Osteocyte (in vitro differentiated cells): ENCODE measurements around the gene ZFP36L2. TPM values are rescaled to one million over a fixed set of nuclear protein-coding genes. Genes with fewer than 3 reads are reported as not detected.

ENCODE experiments used
- DNase-seq: peaks from one replicate; pipeline ENCODE4 v3.0.0; 2021; ENCODE audit warnings: mixed read lengths; ENCODE audit not compliant: unreplicated experiment; ENCODE audit errors: extremely low spot score
- H3K27ac Mint-ChIP-seq: one replicate; pipeline ENCODE4 v1.8.0; 2021; ENCODE audit warnings: mild to moderate bottlenecking, mixed read lengths; ENCODE audit not compliant: unreplicated experiment
- H3K27me3 Mint-ChIP-seq: one replicate; pipeline ENCODE4 v1.8.0; 2021; ENCODE audit warnings: mixed read lengths; ENCODE audit not compliant: unreplicated experiment
- H3K36me3 Mint-ChIP-seq: one replicate; pipeline ENCODE4 v1.8.0; 2021; ENCODE audit warnings: mixed read lengths; ENCODE audit not compliant: unreplicated experiment
- H3K4me1 Mint-ChIP-seq: one replicate; pipeline ENCODE4 v1.8.0; 2021; ENCODE audit warnings: mixed read lengths; ENCODE audit not compliant: unreplicated experiment
- H3K4me3 Mint-ChIP-seq: one replicate; pipeline ENCODE4 v1.8.0; 2021; ENCODE audit warnings: mild to moderate bottlenecking, moderate library complexity, mixed read lengths; ENCODE audit not compliant: unreplicated experiment
- H3K9me3 Mint-ChIP-seq: one replicate; pipeline ENCODE4 v1.8.0; 2021; ENCODE audit warnings: mixed read lengths; ENCODE audit not compliant: unreplicated experiment
- total RNA-seq: library from RNA; stranded (reverse); gene quantifications from 2 replicates; pipeline ENCODE4 v1.2.1, GENCODE V29; 2021
- TF ChIP-seq, protein P1 (sequence below): fragments of 200-600 bp; sonication (generic); IDR thresholded peaks from 2 replicates; pipeline ENCODE4 v1.5.0; 2021; ENCODE audit warnings: antibody characterized with exemption, mild to moderate bottlenecking, moderate library complexity

Gene ZFP36L2
- total RNA-seq, 1 donor from 2014 or later = 88.0 TPM

DNA sequence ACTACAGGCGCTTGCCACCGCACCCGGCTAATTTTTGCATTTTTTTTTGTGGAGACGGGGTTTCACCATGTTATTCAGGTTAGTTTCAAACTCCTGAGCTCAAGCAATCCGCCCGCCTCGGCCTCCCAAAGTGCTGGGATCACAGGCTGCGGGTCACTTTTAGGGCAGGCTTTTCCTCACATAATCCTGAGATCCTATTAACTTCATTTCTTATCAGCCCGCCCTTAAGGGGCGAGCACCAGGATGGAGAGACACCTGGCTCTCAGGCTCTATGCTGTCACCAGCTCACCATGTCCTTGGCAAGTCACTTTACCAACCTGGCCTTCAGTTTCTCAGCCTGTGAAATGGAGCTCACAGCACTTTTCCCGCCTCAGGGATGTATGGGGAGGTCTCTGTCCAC lies 23.0 kb downstream of the ZFP36L2 start:
- Mint-ChIP-seq H3K27me3 (no peaks in the 10 kb centered on the region), H3K36me3 (no peaks in the 10 kb centered on the region), H3K27ac (no peak overlapping the region), H3K4me3 (no peak overlapping the region), H3K9me3 (no peaks in the 10 kb centered on the region), H3K4me1 (peaks cover 2% of the 10 kb centered on the region)
- no peak for DNase-seq
- TF ChIP-seq, protein P1, sequence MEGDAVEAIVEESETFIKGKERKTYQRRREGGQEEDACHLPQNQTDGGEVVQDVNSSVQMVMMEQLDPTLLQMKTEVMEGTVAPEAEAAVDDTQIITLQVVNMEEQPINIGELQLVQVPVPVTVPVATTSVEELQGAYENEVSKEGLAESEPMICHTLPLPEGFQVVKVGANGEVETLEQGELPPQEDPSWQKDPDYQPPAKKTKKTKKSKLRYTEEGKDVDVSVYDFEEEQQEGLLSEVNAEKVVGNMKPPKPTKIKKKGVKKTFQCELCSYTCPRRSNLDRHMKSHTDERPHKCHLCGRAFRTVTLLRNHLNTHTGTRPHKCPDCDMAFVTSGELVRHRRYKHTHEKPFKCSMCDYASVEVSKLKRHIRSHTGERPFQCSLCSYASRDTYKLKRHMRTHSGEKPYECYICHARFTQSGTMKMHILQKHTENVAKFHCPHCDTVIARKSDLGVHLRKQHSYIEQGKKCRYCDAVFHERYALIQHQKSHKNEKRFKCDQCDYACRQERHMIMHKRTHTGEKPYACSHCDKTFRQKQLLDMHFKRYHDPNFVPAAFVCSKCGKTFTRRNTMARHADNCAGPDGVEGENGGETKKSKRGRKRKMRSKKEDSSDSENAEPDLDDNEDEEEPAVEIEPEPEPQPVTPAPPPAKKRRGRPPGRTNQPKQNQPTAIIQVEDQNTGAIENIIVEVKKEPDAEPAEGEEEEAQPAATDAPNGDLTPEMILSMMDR = no peak

DNA sequence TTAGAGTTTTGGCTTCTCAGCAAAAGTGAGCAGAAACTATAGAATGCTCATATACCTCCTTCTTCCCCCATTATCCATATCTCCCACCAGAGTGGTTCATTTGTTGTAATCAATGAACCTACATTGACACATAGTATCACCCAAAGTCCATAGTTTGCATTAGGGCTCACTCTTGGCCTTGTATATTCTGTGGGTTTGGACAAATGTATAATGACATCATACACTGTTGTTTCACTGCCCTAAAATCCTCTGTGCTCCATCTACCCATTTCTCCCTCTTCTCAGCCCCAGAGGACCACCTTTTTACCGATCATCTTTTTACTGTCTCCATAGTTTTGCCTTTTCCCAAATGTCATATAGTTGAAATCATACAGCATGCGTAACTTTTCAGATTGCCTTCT lies 24.1 kb downstream of the ZFP36L2 start:
- DNase-seq = no peak
- Mint-ChIP-seq H3K9me3 (no peaks in the 10 kb centered on the region), H3K36me3 (no peaks in the 10 kb centered on the region), H3K27me3 (no peaks in the 10 kb centered on the region), H3K27ac (no peak overlapping the region), H3K4me3 (no peak overlapping the region), H3K4me1 (peaks cover 5% of the 10 kb centered on the region)
- TF ChIP-seq, protein P1 = no peak

DNA sequence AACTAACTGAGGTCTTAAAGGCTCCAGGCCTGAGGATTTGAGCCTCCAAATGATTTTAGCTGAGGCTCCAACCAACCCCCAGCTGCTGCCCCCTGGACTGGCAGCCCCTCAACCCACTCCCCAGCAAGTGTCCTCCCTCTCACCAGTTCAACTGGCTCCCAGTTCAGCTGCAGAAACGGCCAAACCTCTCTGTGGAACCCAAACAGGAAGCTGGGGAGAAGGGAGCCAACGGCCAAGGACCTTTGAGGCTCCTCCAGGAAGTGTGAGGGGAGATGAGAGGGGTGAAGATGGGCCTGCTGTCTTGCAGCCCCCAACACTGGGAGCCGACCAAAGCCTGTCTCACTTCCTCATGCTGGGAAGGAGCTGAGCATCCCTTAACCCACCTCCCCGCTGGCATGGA lies 24.9 kb downstream of the ZFP36L2 start:
- Mint-ChIP-seq H3K36me3 (no peaks in the 10 kb centered on the region), H3K27me3 (no peaks in the 10 kb centered on the region), H3K4me3 (no peak overlapping the region), H3K9me3 (no peaks in the 10 kb centered on the region), H3K4me1 (peaks cover 7% of the 10 kb centered on the region), H3K27ac (no peak overlapping the region)
- TF ChIP-seq, protein P1 = no peak
- no peak for DNase-seq

DNA sequence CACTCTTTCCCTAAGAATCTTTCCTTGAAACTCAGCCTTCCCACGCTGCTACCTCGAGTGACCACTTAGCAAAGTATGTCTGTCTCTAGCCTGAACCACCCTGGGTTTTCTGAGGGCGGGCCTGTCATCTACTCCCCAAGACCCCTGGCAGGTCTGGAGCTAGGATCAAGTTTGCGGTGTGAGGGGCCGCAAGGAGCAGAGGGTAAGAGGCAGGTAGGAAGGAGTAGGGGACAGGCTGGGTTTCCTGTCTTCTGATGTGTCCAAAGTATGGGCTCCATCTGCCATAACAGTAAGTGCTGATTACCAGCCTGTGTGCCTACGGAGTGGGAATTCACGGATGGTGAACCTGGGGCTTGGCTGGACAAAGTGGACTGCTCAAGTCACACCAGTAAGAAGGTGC lies 25.4 kb downstream of the ZFP36L2 start:
- no peaks in the 10 kb centered on the region for H3K36me3 Mint-ChIP-seq
- H3K4me3 Mint-ChIP-seq = no peak overlapping the region
- DNase-seq = no peak
- TF ChIP-seq, protein P1 = no peak
- H3K27ac Mint-ChIP-seq = no peak overlapping the region
- no peaks in the 10 kb centered on the region for H3K27me3 Mint-ChIP-seq
- peaks cover 7% of the 10 kb centered on the region for H3K4me1 Mint-ChIP-seq
- no peaks in the 10 kb centered on the region for H3K9me3 Mint-ChIP-seq

DNA sequence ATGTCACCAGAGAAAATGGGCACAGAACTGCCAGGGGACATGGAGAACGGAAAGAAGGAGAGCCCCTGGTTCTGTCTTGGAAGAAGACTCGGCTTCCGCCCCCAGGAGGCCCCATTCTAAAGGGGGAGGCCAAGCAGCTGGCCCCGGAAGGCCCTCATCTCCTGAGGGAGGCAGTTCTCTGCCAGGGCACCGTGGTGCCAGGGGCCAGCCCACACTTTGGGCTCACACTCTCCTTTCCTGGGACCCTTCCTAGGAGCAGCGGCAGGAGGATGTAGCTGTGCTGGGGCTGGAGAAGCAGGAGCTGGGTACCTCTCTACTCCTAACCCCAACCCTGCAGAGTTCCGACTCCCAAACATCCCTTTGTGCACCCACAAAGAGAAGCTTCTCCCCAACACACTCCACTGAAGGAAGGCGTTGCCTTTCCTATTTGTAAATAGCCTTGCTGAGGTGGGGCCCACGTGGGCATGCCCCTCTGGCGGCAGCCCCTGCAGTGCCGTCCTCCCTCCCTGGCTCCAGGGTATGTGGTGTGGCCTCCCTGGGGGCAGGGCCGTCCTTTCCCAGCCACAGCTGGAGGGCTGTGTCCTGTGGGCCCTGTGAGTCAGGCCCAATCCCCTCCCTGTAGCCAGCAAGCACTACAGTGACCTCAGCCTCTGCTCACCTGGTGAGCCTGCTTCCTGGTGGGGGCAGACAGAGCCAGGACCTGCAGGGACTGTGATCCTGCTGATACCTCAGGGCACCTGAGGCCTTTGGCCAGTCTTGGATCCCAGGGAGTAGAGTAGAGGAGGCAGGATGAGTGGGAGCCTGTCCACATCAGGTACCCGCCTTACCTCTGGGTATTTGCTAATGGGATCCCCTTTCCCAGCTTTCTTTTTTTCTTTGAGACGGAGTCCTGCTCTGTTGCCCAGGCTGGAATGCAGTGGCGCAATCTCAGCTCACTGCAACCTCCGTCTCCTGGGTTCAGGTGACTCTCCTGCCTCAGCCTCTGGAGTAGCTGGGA lies 26.6 kb downstream of the ZFP36L2 start:
- Mint-ChIP-seq H3K4me1 (peaks cover 7% of the 10 kb centered on the region), H3K27ac (no peak overlapping the region), H3K9me3 (no peaks in the 10 kb centered on the region), H3K36me3 (no peaks in the 10 kb centered on the region), H3K27me3 (no peaks in the 10 kb centered on the region), H3K4me3 (no peak overlapping the region)
- no peak for DNase-seq
- TF ChIP-seq, protein P1 = no peak
